Skeletal muscle satellite cell (primary cell): ENCODE results near the gene OXCT2.

Experiments used
- H3K27me3 ChIP-seq: 2 replicates; pipeline ENCODE4 v1.7.0; 2013; ENCODE audit warnings: low read length; ENCODE audit not compliant: control insufficient read depth, insufficient read depth
- H3K36me3 ChIP-seq: 2 replicates; pipeline ENCODE4 v1.7.0; 2013; ENCODE audit warnings: mild to moderate bottlenecking, control low read depth, low read length; ENCODE audit not compliant: insufficient read depth
- H3K4me1 ChIP-seq: 2 replicates; pipeline ENCODE4 v1.7.0; 2013; ENCODE audit warnings: low read length; ENCODE audit not compliant: control insufficient read depth, insufficient read depth
- H3K4me2 ChIP-seq: 2 replicates; pipeline ENCODE4 v1.7.0; 2013; ENCODE audit warnings: mild to moderate bottlenecking, low read length
- H3K4me3 ChIP-seq: 2 replicates; pipeline ENCODE4 v1.7.0; 2013; ENCODE audit warnings: low read length
- H3K9ac ChIP-seq: 2 replicates; pipeline ENCODE4 v1.7.0; 2013; ENCODE audit warnings: mild to moderate bottlenecking, low read depth, low read length, moderate library complexity
- H3K9me3 ChIP-seq: replicated peaks from 2 replicates; pipeline ENCODE4 v1.7.0; 2013; ENCODE audit warnings: mild to moderate bottlenecking, control low read depth, low read length

The OXCT2 gene

GRCh38 chr1:39738622-39739366, 32.4 kb downstream of the OXCT2 start, which contains the start of gene PPIE:
TSS of gene PPIE (plus strand) at chr1:39738882. CDS start at chr1:39738901, 19 bp downstream.
- Histone ChIP-seq H3K9ac (peak within 1 kb of the TSS; percentile 95), H3K4me2 (peak within 1 kb of the TSS; percentile 83), H3K27me3 (peaks cover 11% of the 10 kb centered on the region), H3K9me3 (no peaks in the 10 kb centered on the region), H3K4me1 (peaks cover 12% of the 10 kb centered on the region), H3K4me3 (peak within 1 kb of the TSS; percentile 100), H3K36me3 (peaks cover 28% of the 10 kb centered on the region)

GRCh38 chr1:39737546-39738169, 33.5 kb downstream of the OXCT2 start:
- Histone ChIP-seq H3K4me3 (no peak overlapping the region), H3K36me3 (peaks cover 16% of the 10 kb centered on the region), H3K9me3 (no peaks in the 10 kb centered on the region), H3K9ac (no peak overlapping the region), H3K4me2 (no peak overlapping the region), H3K27me3 (peaks cover 16% of the 10 kb centered on the region), H3K4me1 (peaks cover 12% of the 10 kb centered on the region)

- peaks cover 29% of the 10 kb centered on the region for H3K27me3 ChIP-seq
- peaks cover 3% of the 10 kb centered on the region for H3K36me3 ChIP-seq
- no peak overlapping the region for H3K4me2 ChIP-seq
- peaks cover 12% of the 10 kb centered on the region for H3K4me1 ChIP-seq
- H3K4me3 ChIP-seq: no peak overlapping the region
- H3K9me3 ChIP-seq: no peaks in the 10 kb centered on the region
- no peak overlapping the region for H3K9ac ChIP-seq
Observed at GRCh38 chr1:39735731-39736130, 35.4 kb downstream of the OXCT2 start.

- H3K27me3 ChIP-seq: peaks cover 47% of the 10 kb centered on the region
- H3K9me3 ChIP-seq: no peaks in the 10 kb centered on the region
- H3K9ac ChIP-seq: no peak overlapping the region
- H3K4me1 ChIP-seq: no peaks in the 10 kb centered on the region
- H3K36me3 ChIP-seq: no peaks in the 10 kb centered on the region
- H3K4me3 ChIP-seq: no peak overlapping the region
- no peak overlapping the region for H3K4me2 ChIP-seq
Observed at GRCh38 chr1:39733161-39733560, 38.0 kb downstream of the OXCT2 start.

GRCh38 chr1:39732730-39733129, 38.4 kb downstream of the OXCT2 start:
- Histone ChIP-seq H3K36me3 (no peaks in the 10 kb centered on the region), H3K4me2 (no peak overlapping the region), H3K9me3 (no peaks in the 10 kb centered on the region), H3K4me1 (no peaks in the 10 kb centered on the region), H3K27me3 (peaks cover 52% of the 10 kb centered on the region), H3K9ac (no peak overlapping the region), H3K4me3 (no peak overlapping the region)

- peaks cover 68% of the 10 kb centered on the region for H3K27me3 ChIP-seq
- no peak overlapping the region for H3K4me3 ChIP-seq
- no peak overlapping the region for H3K4me2 ChIP-seq
- no peaks in the 10 kb centered on the region for H3K36me3 ChIP-seq
- no peaks in the 10 kb centered on the region for H3K9me3 ChIP-seq
- H3K9ac ChIP-seq: no peak overlapping the region
- H3K4me1 ChIP-seq: no peaks in the 10 kb centered on the region
Observed at GRCh38 chr1:39729842-39730241, 41.3 kb downstream of the OXCT2 start.

GRCh38 chr1:39729030-39729429, 42.1 kb downstream of the OXCT2 start:
- Histone ChIP-seq H3K4me3 (no peak overlapping the region), H3K9ac (no peak overlapping the region), H3K9me3 (no peaks in the 10 kb centered on the region), H3K4me2 (no peak overlapping the region), H3K4me1 (no peaks in the 10 kb centered on the region), H3K36me3 (no peaks in the 10 kb centered on the region), H3K27me3 (peaks cover 76% of the 10 kb centered on the region)

GRCh38 chr1:39727932-39728317, 43.2 kb downstream of the OXCT2 start:
- H3K36me3 ChIP-seq: no peaks in the 10 kb centered on the region
- no peak overlapping the region for H3K4me2 ChIP-seq
- peaks cover 76% of the 10 kb centered on the region for H3K27me3 ChIP-seq
- no peak overlapping the region for H3K9ac ChIP-seq
- no peak overlapping the region for H3K4me3 ChIP-seq
- H3K4me1 ChIP-seq: no peaks in the 10 kb centered on the region
- no peaks in the 10 kb centered on the region for H3K9me3 ChIP-seq

- Histone ChIP-seq H3K4me3 (no peak overlapping the region), H3K4me2 (no peak overlapping the region)
Observed at GRCh38 chr1:39727221-39727931, 43.8 kb downstream of the OXCT2 start.

GRCh38 chr1:39726600-39726999, 44.5 kb downstream of the OXCT2 start:
- H3K4me3 ChIP-seq: no peak overlapping the region
- H3K4me1 ChIP-seq: no peaks in the 10 kb centered on the region
- no peaks in the 10 kb centered on the region for H3K36me3 ChIP-seq
- no peak overlapping the region for H3K4me2 ChIP-seq
- no peak overlapping the region for H3K9ac ChIP-seq
- H3K9me3 ChIP-seq: no peaks in the 10 kb centered on the region
- H3K27me3 ChIP-seq: peaks cover 75% of the 10 kb centered on the region

More at GRCh38 chr1:39727221-39727931, 43.8 kb downstream of the OXCT2 start:
- Histone ChIP-seq H3K9ac (no peak overlapping the region), H3K4me1 (no peaks in the 10 kb centered on the region), H3K9me3 (no peaks in the 10 kb centered on the region), H3K36me3 (no peaks in the 10 kb centered on the region), H3K27me3 (peaks cover 73% of the 10 kb centered on the region)

- Histone ChIP-seq H3K9me3 (no peaks in the 10 kb centered on the region), H3K9ac (no peak overlapping the region), H3K36me3 (no peaks in the 10 kb centered on the region), H3K4me3 (no peak overlapping the region), H3K27me3 (peaks cover 71% of the 10 kb centered on the region), H3K4me1 (no peaks in the 10 kb centered on the region), H3K4me2 (no peak overlapping the region)
Observed at GRCh38 chr1:39722495-39722894, 48.7 kb downstream of the OXCT2 start.
